Ramos (cell line): ENCODE data around the gene PRKAG2.

Source experiments
- in situ Hi-C: fragments of 300-500 bp; cut with MboI; formaldehyde crosslinking; loops from one replicate; pipeline ENCODE4 v1.14.3; 2022; ENCODE audit warnings: low sequenced_read_pairs; ENCODE audit not compliant: unreplicated experiment

PRKAG2 gene

GRCh38 chr7:151724920-151725584 lies 151.9 kb downstream of the PRKAG2 start:
- in situ Hi-C loops, result no loop called here

- in situ Hi-C loops, result no loop called here
These were observed 152.5 kb downstream of the PRKAG2 start for GRCh38 chr7:151724250-151724915.

DNA sequence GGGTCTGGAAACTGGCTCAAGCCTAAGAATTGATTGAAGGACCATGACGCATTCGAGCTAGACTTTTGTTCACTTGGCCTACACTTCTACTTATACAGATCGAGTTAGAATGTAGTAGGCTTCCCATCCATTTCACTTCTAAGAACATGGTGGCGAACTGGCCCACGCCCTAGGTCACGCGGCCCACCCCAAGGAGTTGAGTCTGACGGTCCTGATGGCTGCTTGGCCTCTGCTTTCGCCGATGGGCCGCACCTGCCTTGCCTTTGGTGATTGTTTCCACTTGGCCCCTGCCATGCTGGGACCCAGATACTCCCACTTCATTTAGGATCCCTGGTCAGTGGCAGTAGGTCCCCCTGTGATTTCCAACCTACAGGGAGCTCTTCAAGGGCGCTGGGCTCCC lies 153.6 kb downstream of the PRKAG2 start:
- in situ Hi-C loops, result no loop called here

GRCh38 chr7:151722533-151722932 lies 154.4 kb downstream of the PRKAG2 start:
- in situ Hi-C loops, result no loop called here

GRCh38 chr7:151721694-151722093 lies 155.2 kb downstream of the PRKAG2 start:
- in situ Hi-C loops, result no loop called here

DNA sequence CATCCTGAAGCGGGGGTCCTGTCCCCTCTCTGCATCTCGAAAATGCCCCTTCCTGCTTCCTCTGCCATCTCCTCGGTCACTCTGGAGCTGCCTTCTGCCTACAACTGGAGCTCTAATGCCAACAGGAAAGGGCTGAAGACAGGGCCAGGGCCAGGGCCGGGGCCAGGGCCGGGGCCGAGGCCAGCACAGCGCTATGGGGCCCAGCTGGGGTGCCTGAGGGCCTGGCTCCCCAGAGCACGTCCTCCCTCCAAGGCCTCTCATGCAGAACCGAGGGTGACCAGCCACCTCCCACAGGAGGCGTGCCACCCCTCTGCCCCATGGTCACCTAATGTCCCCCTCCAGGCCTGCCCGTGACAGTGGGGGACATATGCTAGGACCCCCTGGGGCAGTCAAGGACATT lies 155.7 kb downstream of the PRKAG2 start:
- in situ Hi-C loops, result no loop called here

- in situ Hi-C loops, result no loop called here
These were observed 156.6 kb downstream of the PRKAG2 start for GRCh38 chr7:151720280-151720679.

- in situ Hi-C loops, result no loop called here
These were observed 157.0 kb downstream of the PRKAG2 start for GRCh38 chr7:151719897-151720242.

- in situ Hi-C loops, result no loop called here
These were observed 157.7 kb downstream of the PRKAG2 start for GRCh38 chr7:151719031-151719896.

DNA sequence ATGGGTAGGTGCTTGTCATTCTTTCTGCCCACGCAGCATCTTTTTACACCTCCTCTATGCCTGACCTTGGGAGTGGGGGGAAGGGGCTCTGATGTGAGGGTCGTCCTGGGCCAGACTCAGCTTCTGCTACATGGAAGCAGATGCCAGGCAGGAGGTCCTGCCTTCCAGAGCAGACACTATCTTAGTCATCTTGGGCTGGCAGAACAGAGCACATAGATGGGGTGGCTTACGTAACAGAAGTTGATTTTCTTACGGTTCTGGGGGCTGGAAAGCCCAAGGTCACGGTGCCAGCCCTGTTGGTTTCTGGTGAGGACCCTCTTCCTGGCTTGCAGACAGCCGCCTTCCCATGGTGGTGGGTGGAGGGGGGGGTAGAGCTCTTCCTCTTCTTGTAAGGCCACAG lies 159.0 kb downstream of the PRKAG2 start:
- in situ Hi-C loops, result no loop called here

DNA sequence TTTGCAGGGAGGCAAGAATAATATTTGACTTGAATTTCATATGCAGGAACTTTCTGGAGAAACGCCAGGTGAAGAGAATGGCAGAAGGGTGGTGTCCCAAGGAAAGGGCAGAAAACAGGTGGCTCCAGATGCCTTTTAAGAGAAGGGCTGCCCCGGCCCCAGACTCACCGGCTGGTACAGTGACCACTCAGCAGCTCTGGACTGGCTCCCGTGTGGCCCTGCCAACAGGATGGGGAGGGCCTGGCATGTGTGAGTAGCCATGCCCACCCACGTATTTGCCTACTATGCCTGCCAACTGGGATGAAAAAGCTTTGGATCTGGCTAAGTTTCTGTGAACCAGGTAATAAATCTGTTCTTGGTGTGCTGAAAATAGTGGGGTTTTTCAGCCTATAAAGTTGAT lies 159.5 kb downstream of the PRKAG2 start:
- in situ Hi-C loops, result no loop called here

GRCh38 chr7:151716323-151716722 lies 160.6 kb downstream of the PRKAG2 start:
- in situ Hi-C loops, result no loop called here

DNA sequence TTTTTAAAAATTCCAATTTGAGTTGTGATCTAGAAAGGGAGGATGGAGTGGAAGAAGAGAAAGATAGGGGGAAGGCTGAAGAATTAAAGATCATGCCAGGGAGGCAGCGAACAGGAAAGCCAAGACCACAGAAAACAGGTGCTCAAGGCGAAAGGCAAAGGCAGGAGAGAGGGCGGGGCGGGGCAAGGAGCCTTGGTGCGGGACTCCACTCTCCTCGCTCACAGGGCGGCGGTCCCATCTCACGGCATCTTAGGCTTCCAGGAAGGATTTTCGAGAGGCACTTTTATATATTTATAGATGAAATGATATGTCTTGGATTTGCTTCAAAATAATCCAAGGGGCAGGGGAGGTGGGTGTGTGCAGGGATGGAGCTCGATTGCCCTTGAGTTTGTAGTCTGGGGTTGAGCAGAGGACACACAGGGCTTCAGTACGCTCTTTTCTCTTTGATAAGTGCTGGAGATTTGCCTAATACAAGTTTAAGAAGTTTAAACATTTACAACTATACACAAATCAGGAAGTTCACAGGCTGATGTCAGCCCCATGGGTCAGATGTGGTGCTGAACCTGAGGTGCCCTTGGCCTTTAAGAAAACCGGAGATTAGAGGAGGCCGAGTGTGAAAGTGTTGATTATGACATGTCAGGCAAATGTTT lies 161.1 kb downstream of the PRKAG2 start:
- in situ Hi-C loops, result no loop called here

GRCh38 chr7:151714201-151714600 lies 162.7 kb downstream of the PRKAG2 start:
- in situ Hi-C loops, result no loop called here

GRCh38 chr7:151712810-151713125 lies 164.1 kb downstream of the PRKAG2 start:
- in situ Hi-C loops, result no loop called here

- in situ Hi-C loops, result no loop called here
These were observed 164.8 kb downstream of the PRKAG2 start for GRCh38 chr7:151711906-151712809.

DNA sequence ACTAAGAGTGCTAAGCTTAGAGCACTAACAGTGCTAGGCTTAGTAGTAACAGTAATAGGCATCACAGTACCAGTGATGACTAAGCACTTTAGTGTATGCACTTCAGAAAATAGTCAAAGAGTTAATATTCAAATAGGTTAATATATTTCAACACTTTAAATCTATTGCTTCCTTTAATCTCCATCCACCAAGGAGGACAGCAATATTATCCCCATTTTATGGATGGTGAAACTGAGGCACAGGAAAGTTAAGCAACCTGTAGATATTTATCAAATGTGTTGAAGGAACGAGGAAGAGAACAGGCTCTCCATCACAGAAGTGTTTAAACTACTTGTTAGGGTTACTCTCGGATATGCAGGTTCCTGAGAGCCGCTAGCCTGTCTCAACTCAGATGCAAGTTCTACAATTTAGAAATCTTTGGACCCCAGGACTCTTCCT lies 165.5 kb downstream of the PRKAG2 start:
- in situ Hi-C loops, result no loop called here

GRCh38 chr7:151710646-151711434 lies 166.1 kb downstream of the PRKAG2 start:
- in situ Hi-C loops, result no loop called here

DNA sequence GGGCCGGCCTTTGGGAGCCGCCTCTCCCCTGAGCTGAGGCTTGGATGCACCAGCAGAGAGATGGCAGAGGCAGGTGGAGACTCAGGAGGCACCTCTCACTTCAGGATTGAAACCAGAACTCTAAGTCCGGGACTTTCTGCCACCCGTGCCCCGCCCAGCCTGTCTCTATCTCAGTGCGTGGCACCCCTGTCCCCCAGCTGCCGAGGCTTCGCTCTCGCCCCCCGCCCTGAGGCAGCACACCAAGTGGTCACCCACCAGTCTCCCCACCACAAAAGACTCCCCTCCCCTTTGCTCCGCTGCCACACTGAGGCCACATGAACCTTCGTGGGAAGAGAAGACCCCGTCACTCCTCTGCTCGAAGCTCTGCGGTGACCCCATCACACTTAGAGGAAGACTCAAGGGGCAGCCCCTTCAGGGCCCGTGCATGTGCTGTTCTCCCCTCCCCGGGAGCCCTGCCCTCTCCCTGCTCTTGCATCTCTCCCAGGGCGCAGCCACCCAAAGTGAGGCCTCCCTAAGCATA lies 166.7 kb downstream of the PRKAG2 start:
- in situ Hi-C loops, result no loop called here
